Spleen (tissue), 11 donors: ENCODE data around the gene OR2G2. TPM values are rescaled to one million over a fixed set of nuclear protein-coding genes. Genes with fewer than 3 reads are reported as not detected.

Experiments used
- DNase-seq: peaks from one replicate; pipeline ENCODE4 v3.0.0-alpha.2; 2020
- H3K27ac ChIP-seq, 8 donors: fragments of 200-600 bp; sonication (generic) in 7 of 8; 1 replicate in 4 of 8; 2 replicates in 4 of 8; pipeline versions ENCODE4 v1.5.0 to v1.8.0; 2016 to 2021; ENCODE audit warnings: inconsistent platforms in 4 of 8, mild to moderate bottlenecking in 4 of 8, moderate library complexity in 1 of 8
- H3K27me3 ChIP-seq, 7 donors: fragments of 200-600 bp; sonication (generic) in 6 of 7; replicated peaks in 1 of 7; 1 replicate in 4 of 7; 2 replicates in 3 of 7; pipeline versions ENCODE4 v1.5.0 to v1.8.0; 2016 to 2021; ENCODE audit warnings: inconsistent platforms in 3 of 7, mild to moderate bottlenecking in 1 of 7
- H3K36me3 ChIP-seq, 6 donors: fragments of 200-600 bp; sonication (generic) in 5 of 6; 1 replicate in 4 of 6; 2 replicates in 2 of 6; pipeline versions ENCODE4 v1.5.0 to v1.8.0; 2016 to 2021; ENCODE audit warnings: inconsistent platforms in 2 of 6
- H3K4me1 ChIP-seq, 6 donors: fragments of 200-600 bp; sonication (generic) in 5 of 6; 1 replicate in 3 of 6; 2 replicates in 3 of 6; pipeline versions ENCODE4 v1.5.0 to v1.8.0; 2016 to 2021; ENCODE audit warnings: inconsistent platforms in 3 of 6
- H3K4me3 ChIP-seq, 8 donors: fragments of 200-600 bp; sonication (generic) in 7 of 8; 1 replicate in 4 of 8; 2 replicates in 4 of 8; pipeline versions ENCODE4 v1.5.0 to v1.8.0; 2016 to 2021; ENCODE audit warnings: inconsistent platforms in 4 of 8, mild to moderate bottlenecking in 4 of 8, moderate library complexity in 2 of 8
- H3K9me3 ChIP-seq, 8 donors: fragments of 200-600 bp; sonication (generic) in 7 of 8; 1 replicate in 4 of 8; 2 replicates in 4 of 8; pipeline versions ENCODE4 v1.5.0 to v1.8.0; 2016 to 2021; ENCODE audit warnings: inconsistent platforms in 4 of 8
- POLR2A ChIP-seq, 3 donors: fragments of 450-650 bp; IDR thresholded peaks; one replicate each; pipeline ENCODE4 v1.5.1; 2017; ENCODE audit warnings: antibody characterized with exemption in 3 of 3, mild to moderate bottlenecking in 1 of 3
- POLR2AphosphoS5 ChIP-seq, 3 donors: sonication (generic); formaldehyde crosslinking; IDR thresholded peaks; one replicate each; pipeline ENCODE4 v1.5.1; 2017; ENCODE audit warnings: antibody characterized with exemption in 3 of 3
- WGBS, 5 donors: extraction: QIAGEN DNeasy Blood & Tissue Kit in 3 of 5; methylation state at CpG; one replicate each; pipeline versions ENCODE4 v1.1.5 to v1.1.7; 2013 to 2018; 5-methylcytosine and 5-hydroxymethylcytosine counted together
- intact Hi-C: fragments of 100-400 bp; cut with DNase I; formaldehyde crosslinking; loops from one replicate; pipeline ENCODE4 v1.15.0; 2023; ENCODE audit warnings: low total_unique reads
- polyA plus RNA-seq, 3 donors: library from polyadenylated mRNA; stranded (reverse); fragments of 200-250 nt; gene quantifications; one replicate each; pipeline ENCODE4 v1.2.1, GENCODE V29; 2013
- total RNA-seq, 7 donors: library from RNA; depleted of rRNA in 3 of 7; stranded (reverse); fragments of >200 nt in 3 of 7; fragmentation: NEBNext Ultra II Directional in 4 of 7; extraction: Animal tissue kit (Norgen Biotek cat#: 25700) in 4 of 7; gene quantifications; one replicate each; pipeline versions ENCODE4 v1.1.0 to v1.2.1, GENCODE V29; 2016 to 2021
- TF ChIP-seq, protein P1 (sequence below), 11 experiments: fragments of 200-600 bp in 7 of 11; fragments of 450-650 bp in 4 of 11; sonication (generic) in 4 of 11; IDR thresholded peaks in 8 of 11; conservative IDR thresholded peaks in 3 of 11; 1 replicate in 7 of 11; 2 replicates in 4 of 11; pipeline versions ENCODE4 v1.4.0 to v1.8.0; 2016 to 2021; ENCODE audit warnings: antibody characterized with exemption in 11 of 11, inconsistent platforms in 4 of 11, mild to moderate bottlenecking in 1 of 11
- donor health status: healthy with polysubstance abuse.
- donor health status: DM: no; HTN: no; CAD: no; lungs with moderate emphysema.
- donor health status: DM: no; HTN: no; CAD: no.
- donor health status: Bipolar disorder and iron deficiency.
- donor health status: healthy.
- donor health status: DM: no; HTN: no; CAD: no.
- donor health status: DM: yes; HTN: yes; CAD: no.

The OR2G2 gene
- total and polyA plus RNA-seq, 10 donors = not detected

DNA sequence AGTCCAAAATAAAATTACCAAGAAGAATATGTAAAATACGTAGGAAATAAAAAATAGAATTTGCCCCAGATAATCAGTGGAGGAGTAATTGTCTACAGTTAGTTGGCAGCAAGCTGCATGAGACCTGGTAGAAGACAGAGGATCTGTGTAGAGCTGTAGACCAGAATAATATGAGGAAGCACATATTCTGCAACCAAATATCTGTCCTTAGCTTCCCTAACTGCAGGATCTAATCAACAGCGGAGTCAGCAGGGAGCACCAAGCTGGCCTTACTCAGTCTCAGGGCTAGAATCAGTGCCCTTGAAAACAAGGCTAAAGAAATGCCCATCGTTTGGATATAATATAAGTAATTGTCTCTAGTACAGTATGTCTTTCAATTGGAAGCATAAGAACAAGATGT lies 45.3 kb upstream of the OR2G2 start:
- Histone ChIP-seq H3K9me3 (no peaks in the 10 kb centered on the region), H3K27ac (no peak overlapping the region), H3K27me3 (peaks cover 0 to 7% (median 0%) of the 10 kb centered on the region in 7 donors), H3K4me3 (no peak overlapping the region), H3K4me1 (no peaks in the 10 kb centered on the region), H3K36me3 (no peaks in the 10 kb centered on the region)
- DNase-seq = no peak
- WGBS, 5 donors = 51 to 80% (median 60%) methylated on average over 3 of the region's 3 CpGs
- TF ChIP-seq, protein P1, sequence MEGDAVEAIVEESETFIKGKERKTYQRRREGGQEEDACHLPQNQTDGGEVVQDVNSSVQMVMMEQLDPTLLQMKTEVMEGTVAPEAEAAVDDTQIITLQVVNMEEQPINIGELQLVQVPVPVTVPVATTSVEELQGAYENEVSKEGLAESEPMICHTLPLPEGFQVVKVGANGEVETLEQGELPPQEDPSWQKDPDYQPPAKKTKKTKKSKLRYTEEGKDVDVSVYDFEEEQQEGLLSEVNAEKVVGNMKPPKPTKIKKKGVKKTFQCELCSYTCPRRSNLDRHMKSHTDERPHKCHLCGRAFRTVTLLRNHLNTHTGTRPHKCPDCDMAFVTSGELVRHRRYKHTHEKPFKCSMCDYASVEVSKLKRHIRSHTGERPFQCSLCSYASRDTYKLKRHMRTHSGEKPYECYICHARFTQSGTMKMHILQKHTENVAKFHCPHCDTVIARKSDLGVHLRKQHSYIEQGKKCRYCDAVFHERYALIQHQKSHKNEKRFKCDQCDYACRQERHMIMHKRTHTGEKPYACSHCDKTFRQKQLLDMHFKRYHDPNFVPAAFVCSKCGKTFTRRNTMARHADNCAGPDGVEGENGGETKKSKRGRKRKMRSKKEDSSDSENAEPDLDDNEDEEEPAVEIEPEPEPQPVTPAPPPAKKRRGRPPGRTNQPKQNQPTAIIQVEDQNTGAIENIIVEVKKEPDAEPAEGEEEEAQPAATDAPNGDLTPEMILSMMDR (IDR thresholded peaks at IDR 0.05 in 8 of 11, conservative IDR thresholded peaks at IDR 0.05 in 3 of 11) = no peak
- no peak for TF ChIP-seq POLR2A (IDR thresholded peaks at IDR 0.05)
- intact Hi-C loops = no loop called here

DNA sequence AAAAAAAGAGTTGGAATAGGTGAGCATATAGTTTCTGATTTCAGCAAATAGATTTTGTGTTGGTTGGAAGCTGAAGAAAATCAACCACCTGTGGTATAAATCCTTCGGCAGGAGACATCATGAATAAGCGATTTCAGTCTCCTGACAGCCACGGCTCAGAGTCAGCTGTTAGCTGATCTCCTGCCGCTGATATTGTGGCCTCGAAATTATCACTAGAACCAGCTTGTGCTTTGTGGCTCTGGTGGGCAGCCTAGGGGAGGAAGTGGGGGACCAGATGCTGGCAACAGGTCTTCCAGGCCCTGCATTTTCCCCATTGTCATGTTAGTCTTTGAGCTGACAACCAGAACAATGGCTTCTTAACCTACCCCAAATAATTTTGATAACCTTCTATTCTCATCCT lies 40.1 kb upstream of the OR2G2 start:
- TF ChIP-seq, protein P1 (IDR thresholded peaks at IDR 0.05 in 8 of 11, conservative IDR thresholded peaks at IDR 0.05 in 3 of 11) = no peak
- no peak for TF ChIP-seq POLR2A (IDR thresholded peaks at IDR 0.05)
- TF ChIP-seq POLR2AphosphoS5 (IDR thresholded peaks at IDR 0.05) = no peak
- intact Hi-C loops = no loop called here
- H3K36me3 ChIP-seq = no peaks in the 10 kb centered on the region
- 13 to 43% (median 21%) methylated on average over 5 of the region's 5 CpGs for WGBS, 5 donors
- no peak overlapping the region for H3K27ac ChIP-seq
- peaks cover 0 to 19% (median 0%) of the 10 kb centered on the region in 7 donors for H3K27me3 ChIP-seq
- no peaks in the 10 kb centered on the region for H3K9me3 ChIP-seq
- peaks cover 0 to 9% (median 0%) of the 10 kb centered on the region in 6 donors for H3K4me1 ChIP-seq
- no peak overlapping the region for H3K4me3 ChIP-seq
- DNase-seq = no peak

- no peak within 1 kb of the TSS for H3K4me3 ChIP-seq
- peaks cover 0 to 19% (median 0%) of the 10 kb centered on the region in 7 donors for H3K27me3 ChIP-seq
- H3K36me3 ChIP-seq = no peaks in the 10 kb centered on the region
- DNase-seq = no peak
- H3K27ac ChIP-seq = no peak within 1 kb of the TSS
- H3K4me1 ChIP-seq = peaks cover 0 to 9% (median 0%) of the 10 kb centered on the region in 6 donors
- TF ChIP-seq POLR2AphosphoS5 (IDR thresholded peaks at IDR 0.05) (no peak), POLR2A (IDR thresholded peaks at IDR 0.05) (no peak)
- TF ChIP-seq, protein P1 (IDR thresholded peaks at IDR 0.05 in 8 of 11, conservative IDR thresholded peaks at IDR 0.05 in 3 of 11) = no peak
- WGBS, 5 donors = 22 to 53% (median 32%) methylated on average over 13 of the region's 13 CpGs
- intact Hi-C loops = no loop called here
- no peaks in the 10 kb centered on the region for H3K9me3 ChIP-seq
Measured at GRCh38 chr1:247548769-247549182, 39.4 kb upstream of the OR2G2 start, which contains the start of gene GCSAML. TSS of gene GCSAML (plus strand) at chr1:247549134. CDS start at chr1:247549192, 58 bp downstream.

GRCh38 chr1:247551721-247552120 lies 36.4 kb upstream of the OR2G2 start:
- no peak overlapping the region for H3K27ac ChIP-seq
- H3K4me3 ChIP-seq = no peak overlapping the region
- H3K36me3 ChIP-seq = no peaks in the 10 kb centered on the region
- intact Hi-C loops = no loop called here
- TF ChIP-seq, protein P1 (IDR thresholded peaks at IDR 0.05 in 8 of 11, conservative IDR thresholded peaks at IDR 0.05 in 3 of 11) = no peak
- no peak for TF ChIP-seq POLR2AphosphoS5 (IDR thresholded peaks at IDR 0.05)
- TF ChIP-seq POLR2A (IDR thresholded peaks at IDR 0.05) = no peak
- no peaks in the 10 kb centered on the region for H3K9me3 ChIP-seq
- H3K27me3 ChIP-seq = peaks cover 0 to 19% (median 0%) of the 10 kb centered on the region in 7 donors
- 57 to 87% (median 70%) methylated on average over 1 of the region's 1 CpG for WGBS, 5 donors
- peaks cover 0 to 9% (median 0%) of the 10 kb centered on the region in 6 donors for H3K4me1 ChIP-seq
- DNase-seq = no peak
